OCI-LY7 (cell line): ENCODE results near the gene TMEM223. TPM values are rescaled to one million over a fixed set of nuclear protein-coding genes. Genes with fewer than 3 reads are reported as not detected.

Experiments used
- BruUV-seq: library from RNA; stranded (reverse); fragments of 400-500 nt; replicated peaks from 2 replicates; lab custom pipeline; 2021; lab: Mats Ljungman, UMichigan
- CTCF ChIA-PET: fragments of 300-600 bp; sonication (Branson Sonifier 250); formaldehyde crosslinking; loops from one replicate; lab custom pipeline; 2022; ENCODE audit warnings: antibody characterized with exemption; ENCODE audit not compliant: unreplicated experiment; lab: Charles Lee
- POLR2A ChIA-PET: fragments of 300-600 bp; sonication (Branson Sonifier 250); formaldehyde crosslinking; loops from one replicate; lab custom pipeline; 2022; ENCODE audit warnings: antibody characterized with exemption; lab: Charles Lee
- DNase-seq: peaks from one replicate; pipeline ENCODE4 v3.0.0-alpha.2; 2015; ENCODE audit warnings: low spot score
- H2AFZ ChIP-seq: fragments of 200-600 bp; sonication (generic), shearing (Covaris generic); 2 replicates; pipeline ENCODE4 v1.6.1; 2014; ENCODE audit warnings: mild to moderate bottlenecking, antibody characterized with exemption, low read length, moderate library complexity
- H3K27ac ChIP-seq: fragments of 200-600 bp; sonication (generic); 2 replicates; pipeline ENCODE4 v1.5.1; 2014; ENCODE audit warnings: mixed run types, low read depth, mild to moderate bottlenecking, moderate library complexity, low read length, inconsistent platforms; ENCODE audit not compliant: poor library complexity, severe bottlenecking
- H3K36me3 ChIP-seq: fragments of 200-600 bp; sonication (generic); 2 replicates; pipeline ENCODE4 v1.6.1; 2014; ENCODE audit warnings: mild to moderate bottlenecking, antibody characterized with exemption, low read length, moderate library complexity, mixed read lengths; ENCODE audit not compliant: insufficient read depth
- H3K4me1 ChIP-seq: fragments of 200-600 bp; sonication (generic); 2 replicates; pipeline ENCODE4 v1.5.1; 2014; ENCODE audit warnings: mild to moderate bottlenecking, low read length; ENCODE audit not compliant: insufficient read depth, poor library complexity, severe bottlenecking
- H3K4me2 ChIP-seq: fragments of 200-600 bp; sonication (generic); 2 replicates; pipeline ENCODE4 v1.6.1; 2014; ENCODE audit warnings: mild to moderate bottlenecking, low read length
- H3K4me3 ChIP-seq: fragments of 200-600 bp; sonication (generic); 2 replicates; pipeline ENCODE4 v1.5.1; 2014; ENCODE audit warnings: mild to moderate bottlenecking, low read depth, low read length; ENCODE audit not compliant: poor library complexity, severe bottlenecking
- H3K79me2 ChIP-seq: fragments of 200-600 bp; sonication (generic); 2 replicates; pipeline ENCODE4 v1.6.1; 2016; ENCODE audit warnings: low read depth, mild to moderate bottlenecking, low read length, moderate library complexity, mixed read lengths; ENCODE audit not compliant: insufficient read depth
- H3K9me2 ChIP-seq: fragments of 200-600 bp; sonication (generic); 2 replicates; pipeline ENCODE4 v1.6.1; 2016; ENCODE audit warnings: mild to moderate bottlenecking, low read length, mixed read lengths; ENCODE audit not compliant: insufficient read depth
- H3K9me3 ChIP-seq: fragments of 200-600 bp; sonication (generic); 2 replicates; pipeline ENCODE4 v1.6.1; 2014; ENCODE audit warnings: mild to moderate bottlenecking, mixed run types, low read length, mixed read lengths
- H4K20me1 ChIP-seq: fragments of 200-600 bp; sonication (generic); 2 replicates; pipeline ENCODE4 v1.6.1; 2014; ENCODE audit warnings: mild to moderate bottlenecking, antibody characterized with exemption, low read length, moderate library complexity, mixed read lengths; ENCODE audit not compliant: insufficient read depth
- CTCF ChIP-seq: fragments of 200-600 bp; sonication (generic); conservative IDR thresholded peaks from 2 replicates; pipeline ENCODE4 v1.5.1; 2014; ENCODE audit warnings: mild to moderate bottlenecking, antibody characterized with exemption, low read length, moderate library complexity, mixed read lengths
- EZH2phosphoT487 ChIP-seq: fragments of 200-600 bp; sonication (generic); IDR thresholded peaks from 2 replicates; pipeline ENCODE4 v1.6.1; 2018; ENCODE audit warnings: low read depth, borderline replicate concordance, mild to moderate bottlenecking, mixed run types, antibody characterized with exemption, low read length, moderate library complexity, mixed read lengths
- intact Hi-C: fragments of 100-400 bp; cut with micrococcal nuclease; formaldehyde crosslinking; loops from one replicate; pipeline ENCODE4 v1.10.0; 2022; ENCODE audit not compliant: unreplicated experiment
- total RNA-seq, 2 experiments: library from RNA; depleted of rRNA in 1 of 2; stranded (reverse); fragments of >200 nt in 1 of 2; shearing (Covaris generic) in 1 of 2; gene quantifications; 2 replicates each; pipeline ENCODE4 v1.2.3, GENCODE V29; 2014 to 2022

TMEM223 gene
- total RNA-seq, 2 experiments from 2014 or later: 24.4 to 42.9 TPM

- POLR2A ChIA-PET: interaction anchor here (0.6 kb wide), 1 partner anchor 20 kb away, joined by 4 read pairs; no protein-coding TSS in a partner anchor
Observed at GRCh38 chr11:62782753-62783152, 9.1 kb downstream of the TMEM223 start.

GRCh38 chr11:62778441-62778840 is 13.4 kb downstream of the TMEM223 start:
- Histone ChIP-seq H3K9me3 (no peaks in the 10 kb centered on the region), H4K20me1 (no peaks in the 10 kb centered on the region), H3K4me3 (no peak overlapping the region), H3K4me1 (peaks cover 5% of the 10 kb centered on the region), H3K79me2 (peaks cover 5% of the 10 kb centered on the region; the same call in 1 of the 2 replicates), H3K36me3 (peaks cover 57% of the 10 kb centered on the region), H3K9me2 (no peaks in the 10 kb centered on the region), H2AFZ (no peak overlapping the region), H3K4me2 (no peak overlapping the region), H3K27ac (no peak overlapping the region)
- no peak for DNase-seq
- BruUV-seq: no TSS peak
- TF ChIP-seq EZH2phosphoT487 (no peak), CTCF (no peak)
- intact Hi-C loops: no loop called here
- CTCF ChIA-PET: no interaction called here
- POLR2A ChIA-PET: no interaction called here

More at GRCh38 chr11:62782753-62783152, 9.1 kb downstream of the TMEM223 start:
- H3K9me3 ChIP-seq: no peaks in the 10 kb centered on the region
- DNase-seq: no peak
- H2AFZ ChIP-seq: no peak overlapping the region
- peaks cover 8% of the 10 kb centered on the region for H3K4me1 ChIP-seq
- H3K9me2 ChIP-seq: no peaks in the 10 kb centered on the region
- H3K4me2 ChIP-seq: no peak overlapping the region
- BruUV-seq: no TSS peak
- no peaks in the 10 kb centered on the region for H4K20me1 ChIP-seq
- intact Hi-C loops: no loop called here
- TF ChIP-seq EZH2phosphoT487 (no peak), CTCF (no peak)
- H3K79me2 ChIP-seq: peaks cover 5% of the 10 kb centered on the region; the same call in 1 of the 2 replicates
- peaks cover 49% of the 10 kb centered on the region for H3K36me3 ChIP-seq
- CTCF ChIA-PET: no interaction called here
- no peak overlapping the region for H3K4me3 ChIP-seq
- no peak overlapping the region for H3K27ac ChIP-seq

GRCh38 chr11:62777389-62777788 is 14.4 kb downstream of the TMEM223 start:
- Histone ChIP-seq H3K9me3 (no peaks in the 10 kb centered on the region), H3K4me2 (no peak overlapping the region), H2AFZ (no peak overlapping the region), H3K4me3 (no peak overlapping the region), H3K27ac (no peak overlapping the region), H3K9me2 (no peaks in the 10 kb centered on the region), H3K79me2 (peaks cover 16% of the 10 kb centered on the region; the same call in 1 of the 2 replicates), H3K36me3 (peaks cover 51% of the 10 kb centered on the region), H3K4me1 (peaks cover 12% of the 10 kb centered on the region), H4K20me1 (no peaks in the 10 kb centered on the region)
- ChIA-PET POLR2A (no interaction called here), CTCF (no interaction called here)
- intact Hi-C loops: no loop called here
- DNase-seq: no peak
- TF ChIP-seq CTCF (no peak), EZH2phosphoT487 (no peak)
- no TSS peak for BruUV-seq
